H4 (cell line): Measurements from ENCODE around the gene IRF5. TPM values are rescaled to one million over a fixed set of nuclear protein-coding genes. Genes with fewer than 3 reads are reported as not detected.
A peak's percentile ranks its signal among the peaks of the same experiment; 100 is the strongest.

Source experiments
- DNase-seq: peaks from one replicate; pipeline ENCODE4 v3.0.0-alpha.2; 2015; ENCODE audit warnings: low spot score
- total RNA-seq: library from RNA; depleted of rRNA; stranded (reverse); fragments of >200 nt; shearing (Covaris generic); gene quantifications from 2 replicates; pipeline ENCODE4 v1.2.3, GENCODE V29; 2014; rRNA removed

The IRF5 gene
- total RNA-seq = 2.6 and 8.0 TPM in 2 replicates

- no peak for DNase-seq
These were observed at the start of gene IRF5 for GRCh38 chr7:128937647-128938543. TSS of gene IRF5 (plus strand) at chr7:128937927. CDS start at chr7:128942082, 4,155 bp downstream.

GRCh38 chr7:128888039-128888755 lies 49.5 kb upstream of the IRF5 start:
- DNase-seq = no peak

DNA sequence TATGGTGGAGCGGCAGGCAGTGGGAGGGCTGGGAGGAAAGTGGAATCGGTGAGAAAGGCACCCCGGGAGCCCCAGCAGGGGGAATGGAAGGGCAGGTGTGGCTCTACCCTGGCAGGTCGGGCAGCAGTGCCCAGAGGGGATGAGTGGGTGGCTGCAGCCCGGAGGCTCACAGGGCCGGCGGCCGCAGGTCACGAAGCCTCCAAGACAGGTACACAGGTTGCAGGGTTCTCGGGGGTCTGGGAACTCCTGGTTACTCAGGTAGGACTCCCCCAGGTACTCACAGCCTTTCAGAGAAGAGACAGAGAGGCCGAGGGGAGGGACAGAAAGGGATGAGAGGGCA lies 49.0 kb upstream of the IRF5 start:
- no peak for DNase-seq

- no peak for DNase-seq
These were observed 48.6 kb upstream of the IRF5 start for GRCh38 chr7:128889121-128889520.

GRCh38 chr7:128890306-128891109 lies 47.2 kb upstream of the IRF5 start:
- DNase-seq = no peak

- no peak for DNase-seq
These were observed 46.4 kb upstream of the IRF5 start for GRCh38 chr7:128891110-128891941.

GRCh38 chr7:128891942-128892269 lies 45.8 kb upstream of the IRF5 start:
- no peak for DNase-seq

DNA sequence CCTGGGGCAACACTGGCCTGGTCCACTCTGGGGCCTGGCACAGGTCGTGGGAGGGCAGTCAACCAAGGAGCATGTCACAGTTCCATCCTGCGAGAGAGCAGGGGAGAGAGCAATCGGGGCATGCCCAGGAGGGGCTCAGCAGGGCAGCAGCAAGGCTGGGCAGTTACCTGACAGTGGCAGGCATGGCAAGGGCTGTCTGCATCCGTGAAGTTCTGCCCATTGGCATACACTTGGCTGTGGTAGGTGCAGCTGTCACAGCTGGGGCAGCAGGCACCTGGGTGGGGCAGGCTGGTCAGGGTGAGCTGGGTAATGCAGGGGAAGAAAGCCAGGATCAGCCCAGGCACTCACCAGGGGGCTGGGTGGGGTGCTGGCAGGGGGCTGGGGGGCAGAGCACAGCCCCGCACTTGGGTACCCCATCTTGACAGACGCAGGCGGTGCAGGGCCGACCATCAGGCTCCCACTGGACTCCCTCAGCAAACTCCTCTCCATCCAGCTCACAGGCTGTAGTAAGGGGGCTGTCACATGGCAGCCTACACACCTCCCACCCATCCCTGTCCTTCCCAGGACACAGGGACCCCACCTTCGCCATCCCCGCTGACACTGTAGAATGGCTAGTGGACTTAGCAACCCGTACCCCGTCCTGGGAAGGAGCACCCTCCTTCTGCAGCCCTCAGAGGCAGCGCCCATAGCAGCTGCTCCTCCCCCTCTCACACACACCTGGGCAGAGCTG lies 45.0 kb upstream of the IRF5 start:
- DNase-seq = no peak

DNA sequence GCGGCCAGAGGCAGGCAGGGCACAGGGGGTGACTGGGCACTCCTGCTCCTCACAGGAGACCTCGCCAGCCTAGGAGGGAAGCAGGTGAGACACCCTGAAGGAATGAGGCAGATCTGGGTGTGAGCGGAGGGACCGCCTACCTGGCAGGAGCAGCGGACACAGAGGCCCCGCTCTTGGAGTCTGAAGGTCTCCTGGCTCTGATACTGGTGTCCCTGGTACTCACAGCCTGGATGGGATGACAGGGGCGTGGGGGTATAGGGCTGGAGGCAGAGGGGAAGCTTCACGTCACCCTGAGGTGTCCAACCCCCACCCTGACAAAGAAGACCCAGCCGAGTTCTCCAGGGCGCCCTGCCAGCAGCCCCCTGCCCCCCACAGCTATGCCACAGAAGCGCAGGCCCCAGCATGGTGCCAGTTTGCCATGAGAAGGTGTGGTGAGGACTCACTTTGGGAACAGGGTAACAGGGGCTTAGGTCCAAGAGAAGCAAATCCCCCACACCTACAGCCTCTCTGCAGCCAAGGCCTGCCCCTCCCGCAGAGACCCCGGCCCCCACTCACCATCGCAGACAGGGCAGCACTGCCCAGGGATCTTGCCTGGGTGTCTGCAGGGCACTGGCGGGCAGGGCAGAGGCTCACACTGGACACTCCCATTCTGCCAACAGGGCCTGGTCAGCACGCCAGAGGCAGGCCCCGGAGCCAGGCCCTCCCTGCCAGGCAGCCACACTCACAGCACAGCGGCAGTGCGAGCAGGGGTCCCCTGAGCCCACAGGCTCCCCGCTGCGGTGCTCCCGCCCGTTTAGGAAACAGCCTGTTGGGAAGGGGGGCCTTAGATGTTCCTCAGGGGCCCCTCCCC lies 44.3 kb upstream of the IRF5 start:
- DNase-seq = no peak

GRCh38 chr7:128894101-128894440 lies 43.7 kb upstream of the IRF5 start:
- DNase-seq = no peak

GRCh38 chr7:128895320-128895719 lies 42.4 kb upstream of the IRF5 start:
- no peak for DNase-seq

DNA sequence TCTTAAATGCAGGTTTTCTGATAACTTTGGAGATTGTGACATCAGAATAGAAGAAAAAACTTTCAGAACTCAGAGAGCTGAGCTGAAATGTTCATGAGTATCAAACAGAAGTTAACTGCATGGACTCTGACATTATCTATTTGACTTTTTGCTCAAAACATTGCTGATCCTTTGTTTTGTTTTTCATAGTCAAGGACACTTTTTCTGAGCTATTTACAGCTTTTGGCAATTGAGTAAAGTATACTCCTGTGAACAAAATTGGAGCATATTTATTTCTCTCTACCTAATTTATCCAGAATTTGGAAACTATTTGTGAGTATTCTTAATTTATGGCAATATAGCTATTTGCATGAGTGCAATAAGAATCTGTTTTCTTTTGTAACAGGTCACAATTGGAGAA lies 38.3 kb upstream of the IRF5 start:
- DNase-seq = no peak

DNA sequence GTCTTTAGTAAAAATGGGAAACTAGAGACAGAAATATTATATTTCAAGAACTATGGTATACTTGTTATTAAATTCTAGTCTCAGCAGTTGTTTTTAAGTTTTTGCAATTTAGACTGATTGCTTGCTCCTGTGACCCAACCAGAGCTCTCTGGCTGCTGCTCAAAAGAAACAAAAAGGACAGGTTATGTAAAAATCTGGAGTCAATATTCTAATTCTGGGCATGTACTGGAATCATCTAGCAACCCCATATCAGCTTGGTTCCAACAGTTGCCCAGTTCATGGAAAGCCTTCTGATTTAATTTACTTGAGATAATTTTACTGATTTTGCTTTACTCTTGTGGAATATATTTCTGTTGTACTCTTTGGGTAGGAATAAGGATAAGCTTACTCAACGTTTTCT lies 37.5 kb upstream of the IRF5 start:
- no peak for DNase-seq

DNA sequence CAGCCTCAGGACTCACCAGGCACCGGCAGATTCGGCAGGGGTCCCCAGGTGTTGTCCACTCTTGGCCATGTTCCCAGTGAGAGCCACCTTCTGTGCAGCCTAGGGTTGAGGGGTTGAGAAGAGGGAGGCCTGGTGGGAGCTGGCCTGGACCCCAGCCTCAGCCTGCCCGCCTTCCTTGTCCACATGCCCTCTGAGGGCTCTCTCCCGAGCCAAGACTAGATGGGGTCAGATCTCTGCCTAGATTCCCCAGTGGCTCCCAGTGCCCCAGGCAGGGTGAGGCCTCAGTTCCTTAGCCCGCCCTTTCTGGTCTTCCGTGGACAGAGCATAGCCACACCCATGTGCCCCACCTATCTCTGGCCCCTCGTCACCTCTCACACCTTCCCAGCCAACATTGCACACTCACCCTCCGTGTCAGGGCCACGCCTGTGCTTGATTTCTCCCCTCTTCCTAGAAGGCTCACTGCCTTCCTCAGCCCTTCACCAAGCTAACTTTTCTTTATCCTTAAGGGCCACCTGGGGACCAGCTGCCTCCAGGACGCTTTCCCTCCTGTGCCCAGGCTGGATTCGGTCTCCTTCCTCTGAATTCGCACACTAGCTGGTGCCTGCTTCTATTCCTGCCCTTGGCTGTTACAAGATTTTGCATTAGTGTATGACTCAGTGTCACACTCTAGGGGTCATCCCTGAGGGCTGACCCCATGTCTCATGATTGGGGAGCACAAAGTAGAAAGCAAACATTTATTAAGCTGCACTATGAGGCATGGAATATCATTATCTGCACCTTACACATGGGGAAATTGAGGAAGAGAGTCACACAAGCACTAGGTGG lies 34.8 kb upstream of the IRF5 start:
- DNase-seq = no peak

- DNase-seq = no peak
These were observed 33.9 kb upstream of the IRF5 start for GRCh38 chr7:128903621-128904361.

GRCh38 chr7:128904381-128905197 lies 33.1 kb upstream of the IRF5 start:
- peak; percentile 58 for DNase-seq

DNA sequence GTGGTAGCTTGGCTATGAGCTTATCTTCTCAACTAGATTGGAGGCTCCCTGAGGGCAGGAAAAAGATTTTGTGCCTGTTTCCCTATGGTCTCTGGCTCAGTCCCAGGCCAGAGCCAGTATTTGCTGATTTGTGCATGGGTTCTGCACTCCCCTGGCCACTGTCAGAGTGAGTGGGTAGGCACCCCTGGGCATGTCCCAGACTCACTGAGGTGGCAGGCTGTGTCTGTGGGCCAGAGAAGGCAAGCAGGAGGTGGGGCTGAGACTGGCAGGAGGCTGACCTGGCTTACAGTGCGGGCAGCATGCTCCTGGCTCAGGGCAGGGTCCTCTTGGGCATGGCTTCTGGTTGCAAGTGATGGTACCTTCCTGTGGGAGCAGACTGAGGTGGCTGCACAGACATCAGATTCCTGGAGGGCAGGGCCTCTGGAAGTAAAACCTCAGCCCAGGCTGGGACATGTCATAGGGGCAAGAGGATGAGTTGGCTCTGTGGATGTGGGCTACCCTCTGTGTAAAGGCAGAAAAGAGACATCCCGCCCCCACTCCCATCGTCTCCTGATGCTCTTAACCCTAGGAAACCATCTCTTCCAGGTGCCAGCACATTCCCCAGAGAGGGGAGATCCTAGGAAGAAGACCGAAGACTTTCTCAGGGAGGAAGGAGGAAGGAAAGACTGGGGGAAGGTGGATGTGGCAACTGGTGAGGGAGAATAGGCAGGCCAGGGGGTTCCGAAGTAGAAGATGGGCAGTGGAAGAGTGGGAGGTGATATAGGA lies 31.5 kb upstream of the IRF5 start:
- no peak for DNase-seq
